Measurements from ENCODE around the gene MBOAT2.

MBOAT2 gene

GRCh38 chr2:8984855-8985254 lies 18.6 kb downstream of the MBOAT2 start:
- H4K8ac ChIP-seq (ENCODE audit: low read depth, low read length): no peak overlapping the region
- no peaks in the 10 kb centered on the region for H3K27me3 ChIP-seq (ENCODE audit: insufficient read depth, low read length)
- H3K4me2 ChIP-seq (ENCODE audit: low read length): no peak overlapping the region
- H3K18ac ChIP-seq (ENCODE audit: low read length): no peak overlapping the region
- H3K79me2 ChIP-seq (ENCODE audit: control insufficient read depth, insufficient read depth, low read length, poor library complexity): no peaks in the 10 kb centered on the region
- no peaks in the 10 kb centered on the region for H3K79me1 ChIP-seq (ENCODE audit: low read length)
- H2AK5ac ChIP-seq (ENCODE audit: low read length): no peak overlapping the region
- no peak overlapping the region for H4K91ac ChIP-seq (ENCODE audit: low read depth, low read length)
- WGBS (ENCODE audit: extremely low coverage, insufficient coverage, insufficient read length): no CpG with 5 or more reads among the region's 4 CpGs
- no peak overlapping the region for H3K9ac ChIP-seq (ENCODE audit: low read length)
- H3K4me1 ChIP-seq (ENCODE audit: control insufficient read depth in 1 of 2, insufficient read depth in 2 of 2, low read length in 2 of 2): no peaks in the 10 kb centered on the region
- H3K4me3 ChIP-seq (ENCODE audit: low read depth, low read length): no peak overlapping the region
- H2AFZ ChIP-seq (ENCODE audit: insufficient read depth, low read length, poor library complexity): no peak overlapping the region
- no peak overlapping the region for H3K4ac ChIP-seq (ENCODE audit: low read depth, low read length)
- no peak overlapping the region for H3K27ac ChIP-seq (ENCODE audit: low read depth, low read length)
- H3K14ac ChIP-seq (ENCODE audit: low read length): no peak overlapping the region
- DNase-seq: no peak
- no peak overlapping the region for H2BK12ac ChIP-seq (ENCODE audit: low read length)
- H3K36me3 ChIP-seq (ENCODE audit: control insufficient read depth in 1 of 2, insufficient read depth in 2 of 2, low read length in 2 of 2): no peaks in the 10 kb centered on the region
- no peaks in the 10 kb centered on the region for H3K9me3 ChIP-seq (ENCODE audit: insufficient read depth, low read depth, low read length)
- no peak overlapping the region for H4K12ac ChIP-seq (ENCODE audit: low read depth, low read length)
- H2BK5ac ChIP-seq (ENCODE audit: low read depth, low read length, poor library complexity): no peak overlapping the region
- H2BK120ac ChIP-seq (ENCODE audit: insufficient read depth, low read length, poor library complexity): no peak overlapping the region
- no peak overlapping the region for H3K23ac ChIP-seq (ENCODE audit: low read length)

- Histone ChIP-seq H3K4me3 (ENCODE audit: low read depth, low read length) (no peak overlapping the region), H3K79me2 (ENCODE audit: control insufficient read depth, insufficient read depth, low read length, poor library complexity) (no peaks in the 10 kb centered on the region), H3K9ac (ENCODE audit: low read length) (no peak overlapping the region), H2BK12ac (ENCODE audit: low read length) (no peak overlapping the region), H2AFZ (ENCODE audit: insufficient read depth, low read length, poor library complexity) (no peak overlapping the region), H3K79me1 (ENCODE audit: low read length) (no peaks in the 10 kb centered on the region), H2AK5ac (ENCODE audit: low read length) (no peak overlapping the region), H3K23ac (ENCODE audit: low read length) (no peak overlapping the region), H3K4me1 (ENCODE audit: control insufficient read depth in 1 of 2, insufficient read depth in 2 of 2, low read length in 2 of 2) (no peaks in the 10 kb centered on the region), H4K8ac (ENCODE audit: low read depth, low read length) (no peak overlapping the region), H3K27me3 (ENCODE audit: insufficient read depth, low read length) (no peaks in the 10 kb centered on the region), H3K9me3 (ENCODE audit: insufficient read depth, low read depth, low read length) (no peaks in the 10 kb centered on the region), H3K14ac (ENCODE audit: low read length) (no peak overlapping the region), H3K18ac (ENCODE audit: low read length) (no peak overlapping the region), H3K4me2 (ENCODE audit: low read length) (no peak overlapping the region), H2BK120ac (ENCODE audit: insufficient read depth, low read length, poor library complexity) (no peak overlapping the region), H3K27ac (ENCODE audit: low read depth, low read length) (no peak overlapping the region), H4K91ac (ENCODE audit: low read depth, low read length) (no peak overlapping the region), H4K12ac (ENCODE audit: low read depth, low read length) (no peak overlapping the region), H3K36me3 (ENCODE audit: control insufficient read depth in 1 of 2, insufficient read depth in 2 of 2, low read length in 2 of 2) (no peaks in the 10 kb centered on the region), H2BK5ac (ENCODE audit: low read depth, low read length, poor library complexity) (no peak overlapping the region), H3K4ac (ENCODE audit: low read depth, low read length) (no peak overlapping the region)
- no CpG with 5 or more reads among the region's 5 CpGs for WGBS (ENCODE audit: extremely low coverage, insufficient coverage, insufficient read length)
- DNase-seq: no peak
Observed at GRCh38 chr2:8984157-8984556, 19.3 kb downstream of the MBOAT2 start.

DNA sequence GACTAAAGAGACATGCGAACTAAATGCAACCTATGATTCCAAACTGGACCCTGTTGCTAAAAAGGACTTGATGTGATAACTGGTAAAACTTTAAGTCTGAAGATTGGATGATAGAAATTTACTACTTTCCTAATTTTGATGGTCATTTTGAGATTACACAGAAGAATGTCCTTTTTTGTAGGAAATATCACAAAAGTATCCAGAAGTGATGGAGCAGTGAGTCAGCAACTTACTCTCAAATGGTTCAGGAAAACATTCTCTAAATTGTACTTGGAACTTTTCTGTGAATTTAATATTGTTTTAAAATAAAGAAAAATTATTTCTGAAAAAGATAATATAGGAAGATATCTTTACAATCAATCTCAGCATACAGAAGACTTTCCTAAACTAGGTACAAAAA lies 19.9 kb downstream of the MBOAT2 start:
- Histone ChIP-seq H3K79me2 (ENCODE audit: control insufficient read depth, insufficient read depth, low read length, poor library complexity) (no peaks in the 10 kb centered on the region), H2BK120ac (ENCODE audit: insufficient read depth, low read length, poor library complexity) (no peak overlapping the region), H4K91ac (ENCODE audit: low read depth, low read length) (no peak overlapping the region), H3K9me3 (ENCODE audit: insufficient read depth, low read depth, low read length) (no peaks in the 10 kb centered on the region), H4K8ac (ENCODE audit: low read depth, low read length) (no peak overlapping the region), H2BK5ac (ENCODE audit: low read depth, low read length, poor library complexity) (no peak overlapping the region), H3K9ac (ENCODE audit: low read length) (no peak overlapping the region), H3K36me3 (ENCODE audit: control insufficient read depth in 1 of 2, insufficient read depth in 2 of 2, low read length in 2 of 2) (no peaks in the 10 kb centered on the region), H3K27ac (ENCODE audit: low read depth, low read length) (no peak overlapping the region), H3K4me1 (ENCODE audit: control insufficient read depth in 1 of 2, insufficient read depth in 2 of 2, low read length in 2 of 2) (no peaks in the 10 kb centered on the region), H3K23ac (ENCODE audit: low read length) (no peak overlapping the region), H2BK12ac (ENCODE audit: low read length) (no peak overlapping the region), H2AK5ac (ENCODE audit: low read length) (no peak overlapping the region), H3K14ac (ENCODE audit: low read length) (no peak overlapping the region), H4K12ac (ENCODE audit: low read depth, low read length) (no peak overlapping the region), H3K18ac (ENCODE audit: low read length) (no peak overlapping the region), H3K4ac (ENCODE audit: low read depth, low read length) (no peak overlapping the region), H3K4me2 (ENCODE audit: low read length) (no peak overlapping the region), H3K79me1 (ENCODE audit: low read length) (no peaks in the 10 kb centered on the region), H3K27me3 (ENCODE audit: insufficient read depth, low read length) (no peaks in the 10 kb centered on the region), H2AFZ (ENCODE audit: insufficient read depth, low read length, poor library complexity) (no peak overlapping the region), H3K4me3 (ENCODE audit: low read depth, low read length) (no peak overlapping the region)
- whole genome bisulfite sequencing (ENCODE audit: extremely low coverage, insufficient coverage, insufficient read length): no CpG with 5 or more reads among the region's 1 CpG
- no peak for DNase-seq

GRCh38 chr2:8981876-8982275 lies 21.6 kb downstream of the MBOAT2 start:
- Histone ChIP-seq H3K27ac (ENCODE audit: low read depth, low read length) (no peak overlapping the region), H2BK12ac (ENCODE audit: low read length) (no peak overlapping the region), H3K9me3 (ENCODE audit: insufficient read depth, low read depth, low read length) (no peaks in the 10 kb centered on the region), H4K8ac (ENCODE audit: low read depth, low read length) (no peak overlapping the region), H3K36me3 (ENCODE audit: control insufficient read depth in 1 of 2, insufficient read depth in 2 of 2, low read length in 2 of 2) (no peaks in the 10 kb centered on the region), H4K91ac (ENCODE audit: low read depth, low read length) (no peak overlapping the region), H3K79me1 (ENCODE audit: low read length) (no peaks in the 10 kb centered on the region), H2BK120ac (ENCODE audit: insufficient read depth, low read length, poor library complexity) (no peak overlapping the region), H3K4me3 (ENCODE audit: low read depth, low read length) (no peak overlapping the region), H3K4me2 (ENCODE audit: low read length) (no peak overlapping the region), H3K4ac (ENCODE audit: low read depth, low read length) (no peak overlapping the region), H3K27me3 (ENCODE audit: insufficient read depth, low read length) (no peaks in the 10 kb centered on the region), H4K12ac (ENCODE audit: low read depth, low read length) (no peak overlapping the region), H2AK5ac (ENCODE audit: low read length) (no peak overlapping the region), H3K14ac (ENCODE audit: low read length) (no peak overlapping the region), H3K23ac (ENCODE audit: low read length) (no peak overlapping the region), H3K18ac (ENCODE audit: low read length) (no peak overlapping the region), H3K4me1 (ENCODE audit: control insufficient read depth in 1 of 2, insufficient read depth in 2 of 2, low read length in 2 of 2) (no peaks in the 10 kb centered on the region), H2AFZ (ENCODE audit: insufficient read depth, low read length, poor library complexity) (no peak overlapping the region), H3K79me2 (ENCODE audit: control insufficient read depth, insufficient read depth, low read length, poor library complexity) (no peaks in the 10 kb centered on the region), H2BK5ac (ENCODE audit: low read depth, low read length, poor library complexity) (no peak overlapping the region), H3K9ac (ENCODE audit: low read length) (no peak overlapping the region)
- WGBS (ENCODE audit: extremely low coverage, insufficient coverage, insufficient read length): no CpG with 5 or more reads among the region's 7 CpGs
- DNase-seq: no peak
